Trophoblast cell (in vitro differentiated cells and primary cell): ENCODE measurements around the gene EML6.

Experiments used
- DNase-seq, 2 donors: peaks; one replicate each; pipeline ENCODE4 v3.0.0-alpha.2; 2016
- H2AFZ ChIP-seq: 2 replicates; pipeline ENCODE4 v1.6.1; 2013; ENCODE audit warnings: low read length, moderate library complexity, mild to moderate bottlenecking; ENCODE audit not compliant: insufficient read depth, poor library complexity
- H2AK5ac ChIP-seq: 2 replicates; pipeline ENCODE4 v1.6.1; 2013; ENCODE audit warnings: mild to moderate bottlenecking, low read length
- H2BK120ac ChIP-seq: 2 replicates; pipeline ENCODE4 v1.6.1; 2013; ENCODE audit warnings: low read length, mild to moderate bottlenecking, moderate library complexity; ENCODE audit not compliant: insufficient read depth, poor library complexity
- H2BK12ac ChIP-seq: 2 replicates; pipeline ENCODE4 v1.6.1; 2013; ENCODE audit warnings: mild to moderate bottlenecking, low read length, moderate library complexity
- H2BK5ac ChIP-seq: 2 replicates; pipeline ENCODE4 v1.6.1; 2013; ENCODE audit warnings: low read length, low read depth, moderate library complexity, mild to moderate bottlenecking; ENCODE audit not compliant: poor library complexity
- H3K14ac ChIP-seq: 2 replicates; pipeline ENCODE4 v1.6.1; 2013; ENCODE audit warnings: mild to moderate bottlenecking, low read length
- H3K18ac ChIP-seq: 2 replicates; pipeline ENCODE4 v1.6.1; 2013; ENCODE audit warnings: mild to moderate bottlenecking, low read length
- H3K23ac ChIP-seq: 2 replicates; pipeline ENCODE4 v1.6.1; 2013; ENCODE audit warnings: low read length
- H3K27ac ChIP-seq: 2 replicates; pipeline ENCODE4 v1.5.1; 2013; ENCODE audit warnings: low read depth, mild to moderate bottlenecking, inconsistent platforms, low read length, moderate library complexity
- H3K27me3 ChIP-seq: 2 replicates; pipeline ENCODE4 v1.6.1; 2013; ENCODE audit warnings: inconsistent platforms, mild to moderate bottlenecking, low read length, moderate library complexity; ENCODE audit not compliant: insufficient read depth
- H3K36me3 ChIP-seq, 2 experiments: 1 replicate in 1 of 2; 2 replicates in 1 of 2; pipeline ENCODE4 v1.6.1; 2013; ENCODE audit warnings: low read length in 2 of 2, mild to moderate bottlenecking in 2 of 2, moderate library complexity in 1 of 2; ENCODE audit not compliant: insufficient read depth in 2 of 2, control insufficient read depth in 1 of 2
- H3K4ac ChIP-seq: 2 replicates; pipeline ENCODE4 v1.6.1; 2013; ENCODE audit warnings: low read depth, mild to moderate bottlenecking, low read length, moderate library complexity
- H3K4me1 ChIP-seq, 2 experiments: 1 replicate in 1 of 2; 2 replicates in 1 of 2; pipeline ENCODE4 v1.6.1; 2013; ENCODE audit warnings: low read length in 2 of 2, mild to moderate bottlenecking in 2 of 2, moderate library complexity in 1 of 2; ENCODE audit not compliant: insufficient read depth in 2 of 2, control insufficient read depth in 1 of 2
- H3K4me2 ChIP-seq: 2 replicates; pipeline ENCODE4 v1.6.1; 2013; ENCODE audit warnings: inconsistent platforms, mild to moderate bottlenecking, low read length, moderate library complexity
- H3K4me3 ChIP-seq: 2 replicates; pipeline ENCODE4 v1.5.1; 2013; ENCODE audit warnings: mild to moderate bottlenecking, low read depth, low read length, inconsistent platforms
- H3K79me1 ChIP-seq: one replicate; pipeline ENCODE4 v1.6.1; 2013; ENCODE audit warnings: low read length
- H3K79me2 ChIP-seq: 2 replicates; pipeline ENCODE4 v1.6.1; 2013; ENCODE audit warnings: low read length, mild to moderate bottlenecking; ENCODE audit not compliant: control insufficient read depth, insufficient read depth, poor library complexity
- H3K9ac ChIP-seq: 2 replicates; pipeline ENCODE4 v1.6.1; 2013; ENCODE audit warnings: mild to moderate bottlenecking, low read length
- H3K9me3 ChIP-seq: 2 replicates; pipeline ENCODE4 v1.6.1; 2013; ENCODE audit warnings: low read depth, mild to moderate bottlenecking, control low read depth, inconsistent platforms, low read length; ENCODE audit not compliant: insufficient read depth
- H4K12ac ChIP-seq: 2 replicates; pipeline ENCODE4 v1.6.1; 2013; ENCODE audit warnings: low read depth, mild to moderate bottlenecking, low read length, moderate library complexity
- H4K8ac ChIP-seq: 2 replicates; pipeline ENCODE4 v1.6.1; 2013; ENCODE audit warnings: low read depth, mild to moderate bottlenecking, low read length, moderate library complexity
- H4K91ac ChIP-seq: one replicate; pipeline ENCODE4 v1.6.1; 2013; ENCODE audit warnings: low read depth, mild to moderate bottlenecking, low read length, moderate library complexity
- WGBS: extraction: QIAGEN DNeasy Blood & Tissue Kit; methylation state at CpG from one replicate; pipeline ENCODE4 v1.1.7; 2013; ENCODE audit warnings: missing lambda C conversion rate; ENCODE audit not compliant: insufficient read length, insufficient coverage; ENCODE audit errors: extremely low coverage; 5-methylcytosine and 5-hydroxymethylcytosine counted together

Gene EML6

DNA sequence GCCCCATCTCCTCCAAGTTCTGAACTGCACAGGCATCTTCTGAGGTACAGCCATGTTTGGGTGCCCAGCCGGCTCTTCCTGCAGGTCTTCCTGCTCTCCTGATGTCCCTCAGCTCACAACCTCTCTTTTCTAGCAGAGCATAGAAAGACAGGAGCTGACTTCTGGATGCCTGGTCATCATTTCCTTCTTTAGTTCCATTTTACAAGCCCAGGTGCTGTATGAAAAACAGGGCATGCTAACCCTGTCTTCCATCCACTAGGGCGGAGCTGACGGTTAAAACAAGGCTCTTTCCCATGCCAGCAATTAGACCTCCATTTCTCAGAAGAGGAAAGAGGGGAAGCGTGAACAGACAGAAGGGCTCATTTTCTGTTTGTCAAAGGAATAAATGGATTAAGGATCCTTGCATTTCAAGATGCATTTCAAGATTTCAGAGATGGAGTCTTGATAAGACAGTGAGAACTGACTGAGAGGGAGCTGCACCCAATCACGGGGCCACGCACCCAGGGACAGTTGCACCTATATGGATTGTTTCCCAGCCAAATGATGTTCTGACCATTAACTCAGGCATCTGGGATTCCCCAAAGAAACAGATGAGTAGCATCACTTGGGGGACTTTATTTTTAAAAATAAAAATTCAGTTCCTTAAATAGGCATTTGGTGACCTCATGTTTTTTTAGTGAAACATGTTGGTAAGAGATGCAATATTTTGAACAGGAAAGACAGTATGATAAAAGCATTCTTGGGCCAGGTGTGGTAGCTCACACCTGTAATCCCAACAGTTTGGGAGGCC, 45.8 kb upstream of the EML6 start:
- Histone ChIP-seq H3K36me3 (peaks cover 0 to 3% of the 10 kb centered on the region in 2 experiments), H2BK12ac (no peak overlapping the region), H3K4me1 (peaks cover 10 to 18% of the 10 kb centered on the region in 2 experiments), H4K8ac (no peak overlapping the region), H3K23ac (no peak overlapping the region), H3K4ac (no peak overlapping the region), H2BK5ac (no peak overlapping the region), H3K4me2 (no peak overlapping the region), H4K91ac (no peak overlapping the region), H3K9ac (no peak overlapping the region), H3K9me3 (peaks cover 1% of the 10 kb centered on the region), H2AK5ac (no peak overlapping the region), H3K79me1 (peaks cover 6% of the 10 kb centered on the region), H3K79me2 (peaks cover 3% of the 10 kb centered on the region), H4K12ac (no peak overlapping the region), H3K27ac (no peak overlapping the region), H3K18ac (no peak overlapping the region), H3K27me3 (no peaks in the 10 kb centered on the region), H2AFZ (no peak overlapping the region), H3K14ac (no peak overlapping the region), H2BK120ac (no peak overlapping the region), H3K4me3 (peak overlapping the region; percentile 37)
- no peak for DNase-seq
- no CpG with 5 or more reads among the region's 6 CpGs for WGBS

GRCh38 chr2:54678719-54679118, 44.7 kb upstream of the EML6 start:
- Histone ChIP-seq H3K79me1 (no peaks in the 10 kb centered on the region), H3K4me3 (no peak overlapping the region), H3K18ac (no peak overlapping the region), H3K79me2 (no peaks in the 10 kb centered on the region), H3K27me3 (no peaks in the 10 kb centered on the region), H2BK12ac (no peak overlapping the region), H2BK5ac (no peak overlapping the region), H3K9ac (no peak overlapping the region), H4K91ac (no peak overlapping the region), H3K4ac (no peak overlapping the region), H3K4me1 (peaks cover 4 to 12% of the 10 kb centered on the region in 2 experiments), H3K4me2 (no peak overlapping the region), H3K36me3 (peaks cover 0 to 3% of the 10 kb centered on the region in 2 experiments), H2BK120ac (no peak overlapping the region), H2AFZ (no peak overlapping the region), H3K23ac (no peak overlapping the region), H4K12ac (no peak overlapping the region), H3K14ac (no peak overlapping the region), H4K8ac (no peak overlapping the region), H3K27ac (no peak overlapping the region), H2AK5ac (no peak overlapping the region), H3K9me3 (peaks cover 1% of the 10 kb centered on the region)
- no CpG with 5 or more reads among the region's 3 CpGs for WGBS
- DNase-seq = no peak

DNA sequence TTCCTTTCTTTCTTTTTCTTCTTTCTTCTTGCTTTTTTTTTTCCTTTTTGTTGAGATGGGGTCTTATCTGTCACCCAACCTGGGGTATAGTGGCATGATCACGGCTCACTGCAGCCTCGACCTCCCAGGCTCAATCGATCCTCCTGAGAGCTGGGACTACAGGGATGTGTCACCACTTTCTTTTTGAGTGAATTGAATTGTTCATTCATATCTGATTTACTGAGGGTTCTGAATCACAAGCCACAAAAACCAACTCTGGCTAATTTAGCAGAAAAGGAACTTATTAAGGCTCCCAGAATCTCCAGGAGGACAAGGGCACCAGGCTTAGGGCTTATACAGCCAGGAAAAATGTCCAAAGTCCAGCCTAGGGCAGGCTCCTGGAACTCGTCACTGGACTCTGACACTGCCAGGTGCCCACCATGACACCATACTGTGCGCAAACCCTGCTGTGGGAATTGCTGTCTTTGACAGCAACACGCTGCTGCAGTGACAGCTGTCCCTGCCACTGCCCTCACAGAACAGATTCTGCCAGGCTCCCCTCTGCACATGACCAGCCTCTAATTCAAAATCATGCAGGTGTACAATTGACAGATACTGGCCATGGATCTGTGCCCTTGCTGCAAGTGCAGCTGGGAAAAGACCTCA, 42.9 kb upstream of the EML6 start:
- H2BK12ac ChIP-seq = no peak overlapping the region

DNA sequence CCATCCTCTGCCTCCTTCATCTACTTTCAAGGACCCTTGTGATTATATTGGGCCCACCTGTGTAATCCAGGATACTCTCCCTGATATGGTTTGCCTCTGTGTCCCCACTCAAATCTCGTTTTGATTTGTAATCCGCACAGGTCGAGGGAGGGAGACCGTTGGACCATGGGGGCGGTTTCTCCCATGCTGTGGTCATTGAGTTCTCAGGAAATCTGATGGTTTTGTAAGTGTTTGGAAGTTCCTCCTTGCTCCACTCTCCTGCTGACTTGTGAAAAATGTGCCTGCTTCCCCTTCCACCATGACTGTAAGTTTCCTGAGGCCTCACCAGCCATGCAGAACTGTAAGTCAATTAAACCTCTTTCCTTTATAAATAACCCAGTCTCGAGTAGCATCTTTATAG, 42.0 kb upstream of the EML6 start:
- Histone ChIP-seq H3K27me3 (no peaks in the 10 kb centered on the region), H3K23ac (no peak overlapping the region), H3K4me2 (no peak overlapping the region), H3K9me3 (peaks cover 1% of the 10 kb centered on the region), H2BK5ac (no peak overlapping the region), H2AFZ (no peak overlapping the region), H2BK120ac (no peak overlapping the region), H3K14ac (no peak overlapping the region), H3K4me1 (no peaks in the 10 kb centered on the region), H2AK5ac (no peak overlapping the region), H3K9ac (no peak overlapping the region), H4K12ac (no peak overlapping the region), H3K4me3 (no peak overlapping the region), H2BK12ac (no peak overlapping the region), H3K79me1 (no peaks in the 10 kb centered on the region), H3K4ac (no peak overlapping the region), H3K27ac (no peak overlapping the region), H4K8ac (no peak overlapping the region), H3K36me3 (no peaks in the 10 kb centered on the region), H3K18ac (no peak overlapping the region), H4K91ac (no peak overlapping the region), H3K79me2 (no peaks in the 10 kb centered on the region)
- DNase-seq = no peak
- WGBS = no CpG with 5 or more reads among the region's 6 CpGs

More for the DNA sequence above, 42.9 kb upstream of the EML6 start:
- no peak overlapping the region for H3K14ac ChIP-seq
- no peaks in the 10 kb centered on the region for H3K79me2 ChIP-seq
- peaks cover 0 to 6% of the 10 kb centered on the region in 2 experiments for H3K4me1 ChIP-seq
- H2BK5ac ChIP-seq = no peak overlapping the region
- no peak overlapping the region for H4K8ac ChIP-seq
- H3K4me2 ChIP-seq = no peak overlapping the region
- H4K12ac ChIP-seq = no peak overlapping the region
- H3K27me3 ChIP-seq = no peaks in the 10 kb centered on the region
- no peak overlapping the region for H3K23ac ChIP-seq
- no peak overlapping the region for H3K9ac ChIP-seq
- no peaks in the 10 kb centered on the region for H3K36me3 ChIP-seq
- WGBS = no CpG with 5 or more reads among the region's 6 CpGs
- H4K91ac ChIP-seq = no peak overlapping the region
- no peak overlapping the region for H2AFZ ChIP-seq
- H3K18ac ChIP-seq = no peak overlapping the region
- H3K4ac ChIP-seq = no peak overlapping the region
- H3K4me3 ChIP-seq = no peak overlapping the region
- H2AK5ac ChIP-seq = no peak overlapping the region
- H3K9me3 ChIP-seq = peaks cover 1% of the 10 kb centered on the region
- H3K27ac ChIP-seq = no peak overlapping the region
- no peaks in the 10 kb centered on the region for H3K79me1 ChIP-seq
- no peak overlapping the region for H2BK120ac ChIP-seq
- DNase-seq = no peak
